ENCODE data around the gene CHRND.

The CHRND gene

GRCh38 chr2:232575404-232575746, 49.4 kb downstream of the CHRND start:
- TF ChIP-seq FOXM1 (IDR thresholded peaks at IDR 0.05; ENCODE audit: borderline replicate concordance, low read depth), result no peak
- no peak for TF ChIP-seq YY1 (IDR thresholded peaks at IDR 0.05; ENCODE audit: low read depth)
- no peak for TF ChIP-seq CREB1 (IDR thresholded peaks at IDR 0.05; ENCODE audit: low read depth)
- no peak for TF ChIP-seq ZBTB7A (IDR thresholded peaks at IDR 0.05; ENCODE audit: low read depth)
- no peak for TF ChIP-seq EGR1 (IDR thresholded peaks at IDR 0.05)
- TF ChIP-seq TCF12 (IDR thresholded peaks at IDR 0.05; ENCODE audit: low read depth), result no peak
- no peak for TF ChIP-seq TAF1 (IDR thresholded peaks at IDR 0.05; ENCODE audit: low read depth)
- TF ChIP-seq REST (IDR thresholded peaks at IDR 0.05; ENCODE audit: low read depth), result no peak
- TF ChIP-seq NFIC (IDR thresholded peaks at IDR 0.05), result no peak
- TF ChIP-seq, protein P1, sequence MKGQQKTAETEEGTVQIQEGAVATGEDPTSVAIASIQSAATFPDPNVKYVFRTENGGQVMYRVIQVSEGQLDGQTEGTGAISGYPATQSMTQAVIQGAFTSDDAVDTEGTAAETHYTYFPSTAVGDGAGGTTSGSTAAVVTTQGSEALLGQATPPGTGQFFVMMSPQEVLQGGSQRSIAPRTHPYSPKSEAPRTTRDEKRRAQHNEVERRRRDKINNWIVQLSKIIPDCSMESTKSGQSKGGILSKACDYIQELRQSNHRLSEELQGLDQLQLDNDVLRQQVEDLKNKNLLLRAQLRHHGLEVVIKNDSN (IDR thresholded peaks at IDR 0.05), result no peak
- no peak for TF ChIP-seq TEAD4 (IDR thresholded peaks at IDR 0.05)
- no peak for TF ChIP-seq EP300 (IDR thresholded peaks at IDR 0.05; ENCODE audit: borderline replicate concordance)
- TF ChIP-seq RAD21 (IDR thresholded peaks at IDR 0.05; ENCODE audit: low read depth), result no peak
- no peak for TF ChIP-seq CEBPB (IDR thresholded peaks at IDR 0.05)

- TF ChIP-seq NFIC (IDR thresholded peaks at IDR 0.05), result no peak
- TF ChIP-seq MAX (IDR thresholded peaks at IDR 0.05), result no peak
- TF ChIP-seq YY1 (IDR thresholded peaks at IDR 0.05; ENCODE audit: low read depth), result no peak
Measured at GRCh38 chr2:232576995-232577394, 51.0 kb downstream of the CHRND start.

- TF ChIP-seq, protein P1 (IDR thresholded peaks at IDR 0.05), result no peak
- TF ChIP-seq CEBPB (IDR thresholded peaks at IDR 0.05) (no peak), NFIC (IDR thresholded peaks at IDR 0.05) (no peak), CREB1 (IDR thresholded peaks at IDR 0.05; ENCODE audit: low read depth) (no peak), FOXM1 (IDR thresholded peaks at IDR 0.05; ENCODE audit: borderline replicate concordance, low read depth) (no peak), RAD21 (IDR thresholded peaks at IDR 0.05; ENCODE audit: low read depth) (no peak), TEAD4 (IDR thresholded peaks at IDR 0.05) (no peak), EP300 (IDR thresholded peaks at IDR 0.05; ENCODE audit: borderline replicate concordance) (no peak), TAF1 (IDR thresholded peaks at IDR 0.05; ENCODE audit: low read depth) (no peak), YY1 (IDR thresholded peaks at IDR 0.05; ENCODE audit: low read depth) (no peak), TCF12 (IDR thresholded peaks at IDR 0.05; ENCODE audit: low read depth) (no peak)
Measured at GRCh38 chr2:232577841-232578240, 51.9 kb downstream of the CHRND start.

DNA sequence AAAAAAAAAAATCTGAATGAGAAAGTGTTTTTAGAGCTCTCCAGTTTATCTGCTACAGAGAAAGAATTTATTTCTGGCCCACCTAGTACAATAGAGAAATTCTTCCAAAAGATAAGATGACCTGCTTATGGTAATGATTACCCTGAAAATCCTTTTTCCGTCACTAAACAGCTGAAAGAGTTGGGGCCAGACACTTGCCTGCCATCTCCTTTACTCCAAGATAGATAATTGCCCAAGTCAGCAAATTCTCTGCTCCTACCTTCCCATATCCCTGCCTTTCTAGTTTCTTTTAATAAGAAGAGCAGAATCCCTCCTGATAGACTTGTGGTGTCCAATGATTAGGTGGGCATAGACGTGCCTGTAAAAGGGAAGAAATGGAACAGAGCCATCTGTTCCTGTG, 52.7 kb downstream of the CHRND start:
- no peak for TF ChIP-seq FOXM1 (IDR thresholded peaks at IDR 0.05; ENCODE audit: borderline replicate concordance, low read depth)
- no peak for TF ChIP-seq EGR1 (IDR thresholded peaks at IDR 0.05)
- TF ChIP-seq TCF12 (IDR thresholded peaks at IDR 0.05; ENCODE audit: low read depth), result no peak
- TF ChIP-seq TEAD4 (IDR thresholded peaks at IDR 0.05), result no peak
- TF ChIP-seq TAF1 (IDR thresholded peaks at IDR 0.05; ENCODE audit: low read depth), result no peak
- no peak for TF ChIP-seq CEBPB (IDR thresholded peaks at IDR 0.05)
- TF ChIP-seq RAD21 (IDR thresholded peaks at IDR 0.05; ENCODE audit: low read depth), result no peak
- TF ChIP-seq MAX (IDR thresholded peaks at IDR 0.05), result no peak
- no peak for TF ChIP-seq YY1 (IDR thresholded peaks at IDR 0.05; ENCODE audit: low read depth)
- no peak for TF ChIP-seq NFIC (IDR thresholded peaks at IDR 0.05)
- no peak for TF ChIP-seq CREB1 (IDR thresholded peaks at IDR 0.05; ENCODE audit: low read depth)
- TF ChIP-seq, protein P1 (IDR thresholded peaks at IDR 0.05), result no peak
- TF ChIP-seq REST (IDR thresholded peaks at IDR 0.05; ENCODE audit: low read depth), result no peak
- no peak for TF ChIP-seq ZBTB7A (IDR thresholded peaks at IDR 0.05; ENCODE audit: low read depth)
- no peak for TF ChIP-seq EP300 (IDR thresholded peaks at IDR 0.05; ENCODE audit: borderline replicate concordance)

DNA sequence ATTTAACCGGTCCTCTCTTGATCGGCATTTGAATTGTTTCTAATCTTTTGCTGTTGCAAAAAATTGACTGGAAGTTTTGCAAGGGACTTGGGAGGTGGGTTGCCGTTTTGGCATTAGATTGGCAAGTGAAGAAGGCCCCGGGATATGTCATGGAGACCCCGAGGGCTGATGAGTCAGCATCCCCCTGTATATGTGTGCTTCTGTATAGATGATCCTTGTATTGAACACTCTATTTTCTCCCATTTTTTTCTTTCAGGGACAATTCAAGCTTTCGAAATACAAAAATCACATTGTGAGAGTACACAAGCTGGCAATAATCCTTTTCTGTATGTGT, 54.7 kb downstream of the CHRND start:
- TF ChIP-seq ZBTB7A (IDR thresholded peaks at IDR 0.05; ENCODE audit: low read depth), result no peak
- TF ChIP-seq, protein P1 (IDR thresholded peaks at IDR 0.05), result no peak
- no peak for TF ChIP-seq CREB1 (IDR thresholded peaks at IDR 0.05; ENCODE audit: low read depth)

DNA sequence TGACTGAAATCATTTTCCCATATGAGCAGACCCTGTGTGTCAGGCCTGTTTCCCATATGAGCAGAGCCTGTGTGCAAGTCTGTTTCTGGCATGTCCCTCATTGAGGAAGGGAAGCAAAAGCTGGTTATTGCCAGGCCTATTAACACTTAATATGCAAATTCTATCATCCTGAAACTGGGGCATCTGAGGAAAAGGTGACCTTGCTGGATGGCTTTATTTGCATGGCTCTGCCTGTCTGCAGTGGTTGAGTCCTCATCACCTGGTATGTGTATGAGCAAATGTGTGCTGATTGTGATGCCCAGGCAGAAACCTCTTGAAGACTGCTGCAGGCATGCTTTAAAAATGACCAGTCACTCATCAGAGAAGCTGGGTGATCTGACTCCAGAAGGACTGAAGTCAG, 55.8 kb downstream of the CHRND start:
- TF ChIP-seq MAX (IDR thresholded peaks at IDR 0.05), result no peak
- TF ChIP-seq RAD21 (IDR thresholded peaks at IDR 0.05; ENCODE audit: low read depth), result no peak
- no peak for TF ChIP-seq YY1 (IDR thresholded peaks at IDR 0.05; ENCODE audit: low read depth)
- TF ChIP-seq, protein P1 (IDR thresholded peaks at IDR 0.05), result no peak
